Endodermal cell (in vitro differentiated cells): ENCODE results near the gene PIAS3. TPM values are rescaled to one million over a fixed set of nuclear protein-coding genes. Genes with fewer than 3 reads are reported as not detected.
"Not testable (repeated sequence)": the region's sequence is repeated elsewhere in the genome, so short reads cannot be mapped to it uniquely, and the experiment has no call there.

ENCODE experiments used
- DNase-seq: peaks from one replicate; pipeline ENCODE4 v3.0.0-alpha.2; 2017
- H3K27ac ChIP-seq: 2 replicates; pipeline ENCODE4 v1.5.1; 2013; ENCODE audit warnings: mild to moderate bottlenecking, low read depth, low read length, moderate library complexity
- H3K27me3 ChIP-seq: 2 replicates; pipeline ENCODE4 v1.6.1; 2013; ENCODE audit warnings: mild to moderate bottlenecking, low read length, moderate library complexity; ENCODE audit not compliant: insufficient read depth, control insufficient read depth, poor library complexity, severe bottlenecking
- H3K36me3 ChIP-seq: 2 replicates; pipeline ENCODE4 v1.7.0; 2013; ENCODE audit warnings: mild to moderate bottlenecking, low read length, moderate library complexity; ENCODE audit not compliant: control insufficient read depth, insufficient read depth
- H3K4me1 ChIP-seq: one replicate; pipeline ENCODE4 v1.7.0; 2013; ENCODE audit warnings: low read length; ENCODE audit not compliant: control insufficient read depth, insufficient read depth
- H3K4me3 ChIP-seq: 2 replicates; pipeline ENCODE4 v1.5.1; 2013; ENCODE audit warnings: mild to moderate bottlenecking, low read length, moderate library complexity
- H3K9ac ChIP-seq: 2 replicates; pipeline ENCODE4 v1.6.1; 2013; ENCODE audit warnings: mild to moderate bottlenecking, low read length, moderate library complexity; ENCODE audit not compliant: poor library complexity, severe bottlenecking; ENCODE audit errors: extremely low read depth
- H3K9me3 ChIP-seq: 2 replicates; pipeline ENCODE4 v1.6.1; 2013; ENCODE audit warnings: mild to moderate bottlenecking, low read length, moderate library complexity; ENCODE audit not compliant: control insufficient read depth
- H3K27ac Mint-ChIP-seq: 2 replicates; pipeline ENCODE4 v1.8.0; 2020; ENCODE audit warnings: mixed read lengths
- H3K27me3 Mint-ChIP-seq: 2 replicates; pipeline ENCODE4 v1.8.0; 2021; ENCODE audit warnings: mild to moderate bottlenecking, mixed read lengths; ENCODE audit not compliant: insufficient read depth
- H3K36me3 Mint-ChIP-seq: 2 replicates; pipeline ENCODE4 v1.8.0; 2020; ENCODE audit warnings: low read depth, mixed read lengths
- H3K4me1 Mint-ChIP-seq: 2 replicates; pipeline ENCODE4 v1.8.0; 2020; ENCODE audit warnings: mixed read lengths
- H3K4me3 Mint-ChIP-seq: 2 replicates; pipeline ENCODE4 v1.8.0; 2020; ENCODE audit warnings: mild to moderate bottlenecking, moderate library complexity, mixed read lengths
- H3K9me3 Mint-ChIP-seq: 2 replicates; pipeline ENCODE4 v1.8.0; 2020; ENCODE audit warnings: mild to moderate bottlenecking, mixed read lengths
- WGBS, 2 experiments: methylation state at CpG; one replicate each; pipeline versions ENCODE4 v1.1.5 to v1.1.7; 2013; ENCODE audit warnings: missing lambda C conversion rate in 2 of 2, mixed read lengths in 1 of 2; ENCODE audit not compliant: insufficient coverage in 1 of 2, insufficient read length in 1 of 2; 5-methylcytosine and 5-hydroxymethylcytosine counted together
- total RNA-seq, 2 donors: library from RNA; stranded (reverse); fragmentation: NEBNext Ultra II Directional in 1 of 2; extraction: Animal tissue kit (Norgen Biotek cat#: 25700) in 1 of 2; gene quantifications; 2 replicates in 1 of 2; 3 replicates in 1 of 2; pipeline ENCODE4 v1.2.1, GENCODE V29; 2021
- TF ChIP-seq, protein P1 (sequence below): fragments of 200-600 bp; sonication (generic); conservative IDR thresholded peaks from 2 replicates; pipeline ENCODE4 v1.5.0; 2021; ENCODE audit warnings: antibody characterized with exemption, mild to moderate bottlenecking

PIAS3 gene
- total RNA-seq, 2 donors from 2014 or later: 44.8 to 53.4 TPM

DNA sequence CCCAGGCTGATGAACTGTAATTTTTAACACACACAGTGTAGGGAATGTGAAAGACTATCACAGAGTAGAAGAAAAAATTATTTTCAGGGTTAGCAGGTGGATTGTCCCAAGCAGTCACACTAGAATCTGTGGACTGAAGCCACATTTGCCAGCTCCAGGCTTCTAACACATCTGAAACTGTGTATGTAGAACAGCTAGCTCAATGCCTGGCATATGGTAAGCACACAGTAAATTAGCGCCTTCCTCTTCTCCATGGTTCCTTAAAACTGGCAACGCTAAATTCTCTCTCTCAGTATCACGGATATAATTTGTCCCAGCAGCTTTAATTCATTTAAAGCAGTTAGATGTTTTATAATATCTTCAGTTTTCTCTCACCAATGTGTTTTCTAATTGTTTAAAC lies 15.8 kb downstream of the PIAS3 start:
- Histone ChIP-seq H3K4me3 (no peak overlapping the region), H3K4me1 (peaks cover 4% of the 10 kb centered on the region), H3K9me3 (no peaks in the 10 kb centered on the region), H3K9ac (no peak overlapping the region), H3K27me3 (no peaks in the 10 kb centered on the region), H3K27ac (no peak overlapping the region), H3K36me3 (peaks cover 57% of the 10 kb centered on the region)
- Mint-ChIP-seq H3K36me3 (peaks cover 42% of the 10 kb centered on the region), H3K27ac (no peak overlapping the region), H3K9me3 (no peaks in the 10 kb centered on the region), H3K27me3 (no peaks in the 10 kb centered on the region), H3K4me3 (no peak overlapping the region), H3K4me1 (no peaks in the 10 kb centered on the region)
- WGBS, 2 experiments: 93 to 100% methylated on average over 1 to 3 of the region's 3 CpGs
- DNase-seq: no peak
- TF ChIP-seq, protein P1, sequence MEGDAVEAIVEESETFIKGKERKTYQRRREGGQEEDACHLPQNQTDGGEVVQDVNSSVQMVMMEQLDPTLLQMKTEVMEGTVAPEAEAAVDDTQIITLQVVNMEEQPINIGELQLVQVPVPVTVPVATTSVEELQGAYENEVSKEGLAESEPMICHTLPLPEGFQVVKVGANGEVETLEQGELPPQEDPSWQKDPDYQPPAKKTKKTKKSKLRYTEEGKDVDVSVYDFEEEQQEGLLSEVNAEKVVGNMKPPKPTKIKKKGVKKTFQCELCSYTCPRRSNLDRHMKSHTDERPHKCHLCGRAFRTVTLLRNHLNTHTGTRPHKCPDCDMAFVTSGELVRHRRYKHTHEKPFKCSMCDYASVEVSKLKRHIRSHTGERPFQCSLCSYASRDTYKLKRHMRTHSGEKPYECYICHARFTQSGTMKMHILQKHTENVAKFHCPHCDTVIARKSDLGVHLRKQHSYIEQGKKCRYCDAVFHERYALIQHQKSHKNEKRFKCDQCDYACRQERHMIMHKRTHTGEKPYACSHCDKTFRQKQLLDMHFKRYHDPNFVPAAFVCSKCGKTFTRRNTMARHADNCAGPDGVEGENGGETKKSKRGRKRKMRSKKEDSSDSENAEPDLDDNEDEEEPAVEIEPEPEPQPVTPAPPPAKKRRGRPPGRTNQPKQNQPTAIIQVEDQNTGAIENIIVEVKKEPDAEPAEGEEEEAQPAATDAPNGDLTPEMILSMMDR: no peak

DNA sequence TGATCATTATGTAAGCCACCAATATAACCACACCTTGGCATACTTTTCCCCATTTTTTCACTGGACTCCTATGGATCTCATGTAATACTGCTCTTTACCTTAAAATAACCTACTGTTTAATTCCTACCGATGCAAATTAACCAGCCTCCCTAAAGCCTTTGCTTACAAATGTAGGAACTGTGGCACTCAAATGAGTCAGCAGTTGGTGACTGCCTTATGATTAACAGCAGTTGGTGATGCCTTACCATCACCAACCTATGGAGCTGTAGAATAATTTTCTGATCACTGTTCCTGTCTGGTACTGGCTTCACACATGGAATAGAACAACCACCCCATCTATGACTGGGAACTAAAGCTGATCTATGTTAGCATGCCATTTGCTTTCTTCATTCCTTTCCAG lies 21.2 kb downstream of the PIAS3 start:
- 97 to 100% methylated on average over 1 of the region's 1 CpG for WGBS, 2 experiments
- TF ChIP-seq, protein P1: no peak
- Mint-ChIP-seq H3K9me3 (no peaks in the 10 kb centered on the region), H3K36me3 (peaks cover 79% of the 10 kb centered on the region), H3K27me3 (no peaks in the 10 kb centered on the region), H3K4me3 (no peak overlapping the region), H3K4me1 (no peaks in the 10 kb centered on the region), H3K27ac (no peak overlapping the region)
- Histone ChIP-seq H3K4me3 (no peak overlapping the region), H3K27ac (no peak overlapping the region), H3K27me3 (no peaks in the 10 kb centered on the region), H3K4me1 (no peaks in the 10 kb centered on the region), H3K9ac (no peak overlapping the region), H3K36me3 (peaks cover 97% of the 10 kb centered on the region), H3K9me3 (no peaks in the 10 kb centered on the region)
- no peak for DNase-seq

- not testable (repeated sequence) for H3K4me1 ChIP-seq, H3K27ac Mint-ChIP-seq, H3K27me3 ChIP-seq, H3K27ac ChIP-seq, H3K4me3 Mint-ChIP-seq, H3K9me3 ChIP-seq, H3K9me3 Mint-ChIP-seq, H3K4me3 ChIP-seq, H3K4me1 Mint-ChIP-seq, H3K9ac ChIP-seq, DNase-seq, H3K27me3 Mint-ChIP-seq
- WGBS, 2 experiments: 93 to 97% methylated on average over 2 of the region's 2 CpGs
- peaks cover 82% of the 10 kb centered on the region for H3K36me3 Mint-ChIP-seq
- H3K36me3 ChIP-seq: peaks cover 93% of the 10 kb centered on the region
These were observed 28.1 kb downstream of the PIAS3 start for GRCh38 chr1:145830810-145831209.

- no peak for DNase-seq
- Mint-ChIP-seq H3K9me3 (no peaks in the 10 kb centered on the region), H3K4me3 (no peak overlapping the region), H3K27ac (no peak overlapping the region), H3K4me1 (peaks cover 6% of the 10 kb centered on the region), H3K36me3 (peaks cover 70% of the 10 kb centered on the region), H3K27me3 (no peaks in the 10 kb centered on the region)
- TF ChIP-seq, protein P1: no peak
- Histone ChIP-seq H3K27ac (no peak overlapping the region), H3K9ac (no peak overlapping the region), H3K9me3 (no peaks in the 10 kb centered on the region), H3K27me3 (no peaks in the 10 kb centered on the region), H3K36me3 (peaks cover 73% of the 10 kb centered on the region), H3K4me3 (no peak overlapping the region), H3K4me1 (no peaks in the 10 kb centered on the region)
These were observed 30.4 kb downstream of the PIAS3 start for GRCh38 chr1:145828367-145829026.
